HFFc6 (cell line): ENCODE measurements around the gene MTURN. TPM values are rescaled to one million over a fixed set of nuclear protein-coding genes. Genes with fewer than 3 reads are reported as not detected.

ENCODE experiments used
- DNase-seq: peaks from one replicate; pipeline ENCODE4 v3.0.0-alpha.2; 2018
- H3K27ac Mint-ChIP-seq: 2 replicates; pipeline ENCODE4 v1.8.0; 2020; ENCODE audit warnings: mild to moderate bottlenecking, mixed read lengths
- H3K27me3 Mint-ChIP-seq: 2 replicates; pipeline ENCODE4 v1.8.0; 2021; ENCODE audit warnings: mild to moderate bottlenecking, moderate library complexity, mixed read lengths; ENCODE audit not compliant: insufficient read depth
- H3K36me3 Mint-ChIP-seq: 2 replicates; pipeline ENCODE4 v1.8.0; 2021; ENCODE audit warnings: low read depth, mixed read lengths
- H3K4me1 Mint-ChIP-seq: 2 replicates; pipeline ENCODE4 v1.8.0; 2020; ENCODE audit warnings: low read depth, mixed read lengths
- H3K4me3 Mint-ChIP-seq: 2 replicates; pipeline ENCODE4 v1.8.0; 2020; ENCODE audit warnings: mild to moderate bottlenecking, moderate library complexity, mixed read lengths
- H3K9me3 Mint-ChIP-seq: 2 replicates; pipeline ENCODE4 v1.8.0; 2020; ENCODE audit warnings: mild to moderate bottlenecking, mixed read lengths
- total RNA-seq, 6 experiments: library from RNA; stranded (reverse); fragmentation: NEBNext Ultra II Directional; extraction: Animal tissue kit (Norgen Biotek cat#: 25700); gene quantifications; 2 replicates in 1 of 6; 3 replicates in 5 of 6; pipeline ENCODE4 v1.2.3, GENCODE V29; 2021
- TF ChIP-seq, protein P1 (sequence below): fragments of 200-600 bp; sonication (generic); IDR thresholded peaks from 2 replicates; pipeline ENCODE4 v1.5.0; 2021; ENCODE audit warnings: antibody characterized with exemption, mild to moderate bottlenecking

Gene MTURN
- total RNA-seq, 6 experiments from 2014 or later: 4.3 to 7.1 (median 5.9) TPM

DNA sequence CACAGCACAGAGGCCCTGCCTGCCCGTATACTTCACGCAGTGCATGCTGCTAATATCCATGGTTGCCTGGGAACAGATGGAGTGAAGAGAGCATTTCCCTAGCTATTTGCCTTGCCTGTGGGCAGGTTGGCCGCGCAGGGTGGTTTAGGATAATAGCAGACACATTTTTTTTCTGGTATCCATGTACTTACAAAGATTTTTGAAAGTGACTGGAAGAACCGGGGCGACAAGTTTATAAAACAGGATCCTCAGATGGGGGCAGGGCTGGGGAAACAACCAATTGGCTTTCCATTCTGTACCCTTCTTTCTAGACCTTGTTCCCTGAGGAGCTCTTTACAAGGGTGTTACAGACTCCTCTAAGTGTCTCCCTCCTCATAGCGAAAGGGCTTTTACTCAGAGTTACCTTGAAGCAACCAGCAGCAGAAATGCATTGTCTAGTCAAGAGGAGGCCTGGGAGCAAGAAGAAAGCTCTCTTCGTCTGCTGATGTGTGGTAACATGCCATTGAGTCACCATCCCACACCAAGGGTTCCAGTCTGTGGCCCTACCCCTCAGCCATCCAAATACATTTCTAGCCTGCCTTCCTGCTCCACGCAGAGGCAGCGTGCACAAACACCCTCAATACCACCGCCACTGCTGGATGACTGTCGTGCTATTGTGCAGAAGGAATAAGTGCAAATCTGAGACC is 31.5 kb downstream of the MTURN start:
- Mint-ChIP-seq H3K36me3 (no peaks in the 10 kb centered on the region), H3K27me3 (peaks cover 5% of the 10 kb centered on the region), H3K9me3 (no peaks in the 10 kb centered on the region), H3K27ac (no peak overlapping the region), H3K4me3 (no peak overlapping the region), H3K4me1 (peaks cover 58% of the 10 kb centered on the region)
- TF ChIP-seq, protein P1, sequence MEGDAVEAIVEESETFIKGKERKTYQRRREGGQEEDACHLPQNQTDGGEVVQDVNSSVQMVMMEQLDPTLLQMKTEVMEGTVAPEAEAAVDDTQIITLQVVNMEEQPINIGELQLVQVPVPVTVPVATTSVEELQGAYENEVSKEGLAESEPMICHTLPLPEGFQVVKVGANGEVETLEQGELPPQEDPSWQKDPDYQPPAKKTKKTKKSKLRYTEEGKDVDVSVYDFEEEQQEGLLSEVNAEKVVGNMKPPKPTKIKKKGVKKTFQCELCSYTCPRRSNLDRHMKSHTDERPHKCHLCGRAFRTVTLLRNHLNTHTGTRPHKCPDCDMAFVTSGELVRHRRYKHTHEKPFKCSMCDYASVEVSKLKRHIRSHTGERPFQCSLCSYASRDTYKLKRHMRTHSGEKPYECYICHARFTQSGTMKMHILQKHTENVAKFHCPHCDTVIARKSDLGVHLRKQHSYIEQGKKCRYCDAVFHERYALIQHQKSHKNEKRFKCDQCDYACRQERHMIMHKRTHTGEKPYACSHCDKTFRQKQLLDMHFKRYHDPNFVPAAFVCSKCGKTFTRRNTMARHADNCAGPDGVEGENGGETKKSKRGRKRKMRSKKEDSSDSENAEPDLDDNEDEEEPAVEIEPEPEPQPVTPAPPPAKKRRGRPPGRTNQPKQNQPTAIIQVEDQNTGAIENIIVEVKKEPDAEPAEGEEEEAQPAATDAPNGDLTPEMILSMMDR: no peak
- DNase-seq: no peak

DNA sequence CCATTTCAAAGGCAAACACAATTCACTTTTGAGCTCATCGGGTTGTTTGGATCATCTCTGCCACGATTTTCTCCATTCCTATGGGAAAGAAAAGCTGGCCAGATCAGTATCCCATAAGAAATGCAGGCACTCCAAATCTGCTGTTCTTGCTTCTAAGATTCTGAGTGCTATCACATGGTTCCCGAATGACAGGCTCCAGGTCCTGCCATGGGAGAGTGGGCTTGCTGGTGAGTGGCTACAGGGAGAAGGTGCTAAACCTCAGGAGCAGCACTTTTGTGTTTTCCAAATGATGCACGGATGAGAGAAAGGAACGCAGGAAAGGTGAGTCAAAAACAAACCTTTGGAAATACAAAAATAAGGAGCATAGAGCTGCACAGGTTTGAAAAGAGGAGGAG is 32.1 kb downstream of the MTURN start:
- peaks cover 5% of the 10 kb centered on the region for H3K27me3 Mint-ChIP-seq
- no peak for DNase-seq
- TF ChIP-seq, protein P1: no peak
- no peaks in the 10 kb centered on the region for H3K36me3 Mint-ChIP-seq
- H3K4me3 Mint-ChIP-seq: no peak overlapping the region
- peaks cover 63% of the 10 kb centered on the region for H3K4me1 Mint-ChIP-seq
- no peak overlapping the region for H3K27ac Mint-ChIP-seq
- H3K9me3 Mint-ChIP-seq: no peaks in the 10 kb centered on the region

DNA sequence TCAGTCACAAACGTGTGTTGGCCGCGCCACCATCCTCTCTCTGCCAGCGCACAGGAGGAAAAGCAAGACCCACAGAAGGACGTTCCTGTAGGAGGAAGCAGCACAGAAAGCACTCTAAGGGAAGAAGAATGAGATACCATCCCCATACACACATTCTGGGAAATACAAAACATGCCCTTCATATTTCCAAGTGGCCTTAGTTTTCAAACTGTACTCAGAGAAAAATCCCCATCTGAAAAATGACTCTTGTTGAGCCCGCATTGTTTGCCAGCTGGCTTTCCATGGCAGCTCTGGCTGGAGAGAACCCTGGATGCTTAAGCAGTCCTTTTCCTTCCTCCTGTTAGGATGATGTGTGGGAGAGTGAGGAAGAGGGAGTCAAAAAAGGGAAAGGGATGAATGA is 33.1 kb downstream of the MTURN start:
- Mint-ChIP-seq H3K9me3 (no peaks in the 10 kb centered on the region), H3K4me1 (peaks cover 63% of the 10 kb centered on the region), H3K27ac (no peak overlapping the region; the same call in 1 of the 2 replicates), H3K27me3 (peaks cover 2% of the 10 kb centered on the region), H3K36me3 (no peaks in the 10 kb centered on the region), H3K4me3 (no peak overlapping the region)
- TF ChIP-seq, protein P1: no peak
- no peak for DNase-seq

DNA sequence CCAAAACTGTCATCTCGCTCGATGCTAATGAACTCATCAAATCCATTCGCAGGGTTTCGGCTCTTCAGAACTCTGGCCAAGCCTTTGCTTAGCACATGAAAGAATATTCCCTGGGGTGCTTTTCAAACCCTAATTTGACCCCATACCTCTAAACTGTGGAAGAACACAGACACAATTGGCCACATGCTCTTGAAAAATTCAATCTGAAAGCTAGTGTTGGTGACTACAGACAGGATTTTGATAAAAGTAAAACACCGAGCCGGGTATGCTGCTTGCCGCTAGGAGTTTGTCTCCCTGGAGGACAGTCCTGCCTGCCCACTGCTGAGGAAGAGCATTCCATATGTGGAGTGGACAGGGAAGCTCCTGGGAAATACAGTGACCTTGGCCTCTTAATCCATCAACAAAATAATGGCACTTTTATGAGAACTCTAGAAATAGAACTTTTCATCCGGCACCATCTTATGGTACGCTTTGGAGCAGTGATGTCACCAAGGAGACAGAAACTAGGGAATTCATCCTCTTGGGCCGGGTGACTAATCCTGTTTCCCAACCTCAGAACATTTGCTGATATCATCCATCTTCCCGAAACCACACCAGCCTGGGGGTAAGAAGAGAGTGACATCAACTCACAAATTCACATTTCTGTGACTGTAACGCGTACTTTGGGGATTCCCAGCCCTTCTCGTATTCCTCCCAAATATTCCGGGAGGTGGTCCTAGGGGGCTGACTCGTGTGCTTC is 34.2 kb downstream of the MTURN start:
- no peaks in the 10 kb centered on the region for H3K9me3 Mint-ChIP-seq
- TF ChIP-seq, protein P1: peak; percentile 25; the same call in 1 of the 2 replicates
- peak; percentile 94 for DNase-seq
- H3K36me3 Mint-ChIP-seq: no peaks in the 10 kb centered on the region
- H3K4me3 Mint-ChIP-seq: peak overlapping the region; percentile 82
- peak overlapping the region; percentile 89 for H3K27ac Mint-ChIP-seq
- peaks cover 6% of the 10 kb centered on the region for H3K27me3 Mint-ChIP-seq
- H3K4me1 Mint-ChIP-seq: peaks cover 65% of the 10 kb centered on the region

DNA sequence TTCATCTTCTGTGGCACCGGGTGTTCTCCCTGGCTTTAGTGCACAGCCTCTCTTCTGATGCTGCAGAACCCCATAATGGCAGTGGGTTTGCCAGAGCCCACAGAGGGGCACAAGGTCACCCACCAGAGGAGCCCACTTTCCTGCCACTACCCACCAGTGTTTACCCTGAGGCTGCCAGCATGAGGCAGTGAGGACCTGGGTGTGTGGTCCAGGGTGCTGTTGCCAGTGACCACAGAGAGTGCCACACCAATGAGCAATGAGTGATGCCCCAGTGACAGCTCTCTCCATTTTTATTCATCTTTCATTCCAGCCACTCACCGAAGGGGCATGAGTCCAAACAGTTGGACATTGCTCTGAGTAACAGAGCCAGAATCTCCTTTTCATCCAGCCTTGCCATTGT is 34.8 kb downstream of the MTURN start:
- TF ChIP-seq, protein P1: no peak
- DNase-seq: peak; percentile 63
- Mint-ChIP-seq H3K27ac (peak overlapping the region; percentile 89), H3K4me3 (peak overlapping the region; percentile 82), H3K36me3 (no peaks in the 10 kb centered on the region), H3K4me1 (peaks cover 64% of the 10 kb centered on the region), H3K9me3 (no peaks in the 10 kb centered on the region), H3K27me3 (peaks cover 8% of the 10 kb centered on the region)
